NK-92 (cell line): ENCODE data around the gene RSAD2.
"Not testable (repeated sequence)": the region's sequence is repeated elsewhere in the genome, so short reads cannot be mapped to it uniquely, and the experiment has no call there.

Source experiments
- DNase-seq: peaks from one replicate; lab custom pipeline; 2025; ENCODE audit not compliant: unreplicated experiment; lab: John Stamatoyannopoulos, UW

The RSAD2 gene

GRCh38 chr2:6877402-6878304 lies at the start of gene RSAD2:
RSAD2 (plus strand) TSS chr2:6877777; CDS start chr2:6877801, 24 bp downstream.
- DNase-seq, result no peak

GRCh38 chr2:6828299-6828584 lies 49.3 kb upstream of the RSAD2 start:
- no peak for DNase-seq

- DNase-seq, result no peak
These were observed 46.3 kb upstream of the RSAD2 start for GRCh38 chr2:6831229-6831628.

- DNase-seq, result no peak
These were observed 44.8 kb upstream of the RSAD2 start for GRCh38 chr2:6832596-6833299.

- no peak for DNase-seq
These were observed 44.3 kb upstream of the RSAD2 start for GRCh38 chr2:6833300-6833604.

GRCh38 chr2:6834163-6834562 lies 43.4 kb upstream of the RSAD2 start:
- DNase-seq, result no peak

GRCh38 chr2:6835467-6835866 lies 42.1 kb upstream of the RSAD2 start:
- no peak for DNase-seq

GRCh38 chr2:6838673-6839319 lies 38.8 kb upstream of the RSAD2 start:
- DNase-seq, result no peak

GRCh38 chr2:6841537-6842287 lies 35.9 kb upstream of the RSAD2 start:
- DNase-seq, result no peak

GRCh38 chr2:6845312-6845711 lies 32.3 kb upstream of the RSAD2 start:
- DNase-seq, result no peak

- DNase-seq, result no peak
These were observed 31.7 kb upstream of the RSAD2 start for GRCh38 chr2:6845903-6846302.

- no peak for DNase-seq
These were observed 31.0 kb upstream of the RSAD2 start for GRCh38 chr2:6846540-6846939.

GRCh38 chr2:6846967-6847681 lies 30.5 kb upstream of the RSAD2 start:
- no peak for DNase-seq

- DNase-seq, result no peak
These were observed 25.4 kb upstream of the RSAD2 start for GRCh38 chr2:6852195-6852594.

GRCh38 chr2:6854416-6854815 lies 23.2 kb upstream of the RSAD2 start:
- no peak for DNase-seq

- DNase-seq, result no peak
These were observed 21.6 kb upstream of the RSAD2 start for GRCh38 chr2:6855860-6856547.

GRCh38 chr2:6856548-6856920 lies 21.0 kb upstream of the RSAD2 start:
- DNase-seq, result no peak

- not testable (repeated sequence) for DNase-seq
These were observed 19.0 kb upstream of the RSAD2 start for GRCh38 chr2:6858466-6859027.

GRCh38 chr2:6860296-6860695 lies 17.3 kb upstream of the RSAD2 start:
- no peak for DNase-seq

GRCh38 chr2:6863792-6864191 lies 13.8 kb upstream of the RSAD2 start:
- no peak for DNase-seq
